ENCODE measurements around the gene GSDMA. TPM values are rescaled to one million over a fixed set of nuclear protein-coding genes. Genes with fewer than 3 reads are reported as not detected.

Gene GSDMA
- total and polyA plus RNA-seq, 8 donors = 0.09 to 0.73 TPM; not detected in 6

DNA sequence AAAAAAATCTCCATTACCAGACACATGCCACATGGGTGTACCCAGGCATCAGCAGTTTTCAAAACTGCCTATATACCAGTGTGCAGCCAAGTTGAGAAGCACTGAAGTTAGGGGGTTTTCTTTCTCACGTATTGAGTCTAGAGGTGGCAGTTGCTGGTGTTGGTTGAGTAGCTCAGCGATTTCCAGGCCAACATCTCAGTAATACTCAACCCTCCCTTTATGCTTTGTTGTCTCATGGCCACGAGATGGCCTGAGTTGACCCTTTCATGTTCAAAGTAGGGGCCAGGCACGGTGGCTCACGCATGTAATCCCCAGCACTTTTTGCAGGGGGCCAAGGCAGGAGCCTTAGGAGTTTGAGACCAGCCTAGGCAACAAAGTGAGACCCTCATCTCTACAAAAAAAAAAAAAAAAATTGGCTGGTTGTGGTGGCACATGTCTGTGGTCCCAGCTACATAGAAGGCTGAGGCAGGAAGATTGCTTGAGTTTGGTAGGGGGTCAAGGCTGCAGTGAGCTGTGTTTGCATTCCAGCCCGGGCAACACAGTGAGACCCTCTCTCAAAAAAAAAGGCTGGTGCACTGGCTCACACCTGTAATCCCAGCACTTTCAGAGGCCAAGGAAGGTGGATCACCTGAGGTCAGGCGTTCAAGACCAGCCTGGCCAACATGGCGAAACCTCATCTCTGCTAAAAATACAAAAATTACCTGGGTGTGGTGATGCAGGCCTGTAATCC is 24.5 kb upstream of the GSDMA start:
- WGBS, 2 donors = 60 to 64% methylated on average over 8 of the region's 8 CpGs
- intact Hi-C loops (cut with DNase I) = no loop called here
- Histone ChIP-seq H3K4me3 (no peak overlapping the region), H3K9me3 (no peaks in the 10 kb centered on the region), H3K27ac (no peak overlapping the region), H3K27me3 (no peaks in the 10 kb centered on the region), H3K4me1 (no peaks in the 10 kb centered on the region), H3K36me3 (no peaks in the 10 kb centered on the region)
- FAIRE-seq = no peak
- no peak for ATAC-seq
- TF ChIP-seq, protein P1, sequence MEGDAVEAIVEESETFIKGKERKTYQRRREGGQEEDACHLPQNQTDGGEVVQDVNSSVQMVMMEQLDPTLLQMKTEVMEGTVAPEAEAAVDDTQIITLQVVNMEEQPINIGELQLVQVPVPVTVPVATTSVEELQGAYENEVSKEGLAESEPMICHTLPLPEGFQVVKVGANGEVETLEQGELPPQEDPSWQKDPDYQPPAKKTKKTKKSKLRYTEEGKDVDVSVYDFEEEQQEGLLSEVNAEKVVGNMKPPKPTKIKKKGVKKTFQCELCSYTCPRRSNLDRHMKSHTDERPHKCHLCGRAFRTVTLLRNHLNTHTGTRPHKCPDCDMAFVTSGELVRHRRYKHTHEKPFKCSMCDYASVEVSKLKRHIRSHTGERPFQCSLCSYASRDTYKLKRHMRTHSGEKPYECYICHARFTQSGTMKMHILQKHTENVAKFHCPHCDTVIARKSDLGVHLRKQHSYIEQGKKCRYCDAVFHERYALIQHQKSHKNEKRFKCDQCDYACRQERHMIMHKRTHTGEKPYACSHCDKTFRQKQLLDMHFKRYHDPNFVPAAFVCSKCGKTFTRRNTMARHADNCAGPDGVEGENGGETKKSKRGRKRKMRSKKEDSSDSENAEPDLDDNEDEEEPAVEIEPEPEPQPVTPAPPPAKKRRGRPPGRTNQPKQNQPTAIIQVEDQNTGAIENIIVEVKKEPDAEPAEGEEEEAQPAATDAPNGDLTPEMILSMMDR (IDR thresholded peaks at IDR 0.05) = no peak
- no peak for DNase-seq

- intact Hi-C loops (cut with DNase I) = no loop called here
- FAIRE-seq = no peak
- TF ChIP-seq, protein P1 (IDR thresholded peaks at IDR 0.05) = no peak
These were observed 23.7 kb upstream of the GSDMA start for GRCh38 chr17:39939106-39939505.

GRCh38 chr17:39939588-39940419 is 23.0 kb upstream of the GSDMA start:
- Histone ChIP-seq H3K9me3 (no peaks in the 10 kb centered on the region), H3K4me3 (no peak overlapping the region), H3K4me1 (no peaks in the 10 kb centered on the region), H3K27ac (no peak overlapping the region), H3K27me3 (no peaks in the 10 kb centered on the region), H3K36me3 (no peaks in the 10 kb centered on the region)
- DNase-seq = no peak
- no peak for FAIRE-seq
- TF ChIP-seq, protein P1 (IDR thresholded peaks at IDR 0.05) = no peak
- peak in 3 of 4 donors; percentile 25 to 65 (median 42) for ATAC-seq
- WGBS, 2 donors = 54 to 64% methylated on average over 6 of the region's 6 CpGs
- intact Hi-C loops (cut with DNase I) = no loop called here

More at GRCh38 chr17:39939106-39939505, 23.7 kb upstream of the GSDMA start:
- DNase-seq (no peak), ATAC-seq (no peak)
- no peak overlapping the region for H3K4me3 ChIP-seq
- H3K36me3 ChIP-seq = no peaks in the 10 kb centered on the region
- no peak overlapping the region for H3K27ac ChIP-seq
- no peaks in the 10 kb centered on the region for H3K9me3 ChIP-seq
- H3K4me1 ChIP-seq = no peaks in the 10 kb centered on the region
- no peaks in the 10 kb centered on the region for H3K27me3 ChIP-seq
- WGBS, 2 donors = 83 to 89% methylated on average over 3 of the region's 3 CpGs

DNA sequence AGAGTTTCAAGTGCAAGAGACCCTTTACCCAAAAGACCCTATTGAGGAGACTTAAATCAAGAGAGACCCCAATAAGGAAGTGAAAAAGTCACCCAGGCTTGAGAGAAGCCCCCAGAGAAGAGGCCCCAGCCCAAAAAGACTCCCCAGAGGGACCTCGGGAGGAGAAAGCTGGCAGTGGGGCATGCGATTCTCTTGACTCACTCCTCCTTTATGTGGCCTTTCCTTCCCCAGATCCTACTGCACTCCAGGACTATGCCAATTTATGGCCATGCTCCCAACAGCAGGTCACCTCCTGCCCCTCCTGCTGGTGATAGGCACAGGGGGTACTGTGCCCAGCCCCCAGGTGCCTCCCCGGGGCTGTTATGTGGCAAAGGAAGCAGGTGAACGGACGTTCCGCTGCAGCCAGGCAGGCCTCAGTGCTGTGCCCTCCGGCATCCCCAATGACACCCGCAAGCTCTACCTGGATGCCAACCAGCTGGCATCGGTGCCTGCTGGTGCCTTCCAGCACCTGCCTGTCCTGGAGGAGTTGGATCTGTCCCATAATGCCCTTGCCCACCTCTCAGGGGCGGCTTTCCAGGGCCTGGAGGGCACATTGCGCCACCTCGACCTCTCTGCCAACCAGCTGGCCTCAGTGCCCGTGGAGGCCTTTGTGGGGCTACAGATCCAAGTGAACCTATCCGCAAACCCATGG is 19.0 kb upstream of the GSDMA start:
- Histone ChIP-seq H3K27me3 (no peaks in the 10 kb centered on the region), H3K4me3 (no peak overlapping the region), H3K27ac (no peak overlapping the region), H3K4me1 (no peaks in the 10 kb centered on the region), H3K9me3 (no peaks in the 10 kb centered on the region), H3K36me3 (no peaks in the 10 kb centered on the region)
- intact Hi-C loops (cut with DNase I) = no loop called here
- TF ChIP-seq, protein P1 (IDR thresholded peaks at IDR 0.05) = no peak
- FAIRE-seq = no peak
- 81 to 86% methylated on average over 14 of the region's 14 CpGs for WGBS, 2 donors
- ATAC-seq = no peak
- DNase-seq = no peak

All from pancreas (tissue), 10 donors.